Measurements from ENCODE around the gene C1orf159. TPM values are rescaled to one million over a fixed set of nuclear protein-coding genes. Genes with fewer than 3 reads are reported as not detected.

C1orf159 gene
- total RNA-seq, 1 donor from 2014 or later, result 9.2 TPM

GRCh38 chr1:1122078-1122811, 6.4 kb upstream of the C1orf159 start:
- DNase-seq (ENCODE audit: low spot score), result peak; percentile 94
- Mint-ChIP-seq H3K27ac (ENCODE audit: unreplicated experiment) (no peak overlapping the region), H3K4me3 (ENCODE audit: unreplicated experiment) (no peak overlapping the region), H3K27me3 (ENCODE audit: low read depth) (no peaks in the 10 kb centered on the region), H3K4me1 (ENCODE audit: low read depth) (no peaks in the 10 kb centered on the region), H3K9me3 (ENCODE audit: low read depth) (no peaks in the 10 kb centered on the region), H3K36me3 (ENCODE audit: low read depth) (peaks cover 2% of the 10 kb centered on the region)
- peak; percentile 99 for TF ChIP-seq CTCF (IDR thresholded peaks at IDR 0.05)

GRCh38 chr1:1121611-1122077, 5.8 kb upstream of the C1orf159 start:
- no peak overlapping the region for H3K4me3 Mint-ChIP-seq (ENCODE audit: unreplicated experiment)
- no peaks in the 10 kb centered on the region for H3K4me1 Mint-ChIP-seq (ENCODE audit: low read depth)
- H3K27me3 Mint-ChIP-seq (ENCODE audit: low read depth), result no peaks in the 10 kb centered on the region
- TF ChIP-seq CTCF (IDR thresholded peaks at IDR 0.05), result no peak
- DNase-seq (ENCODE audit: low spot score), result peak; percentile 84
- H3K27ac Mint-ChIP-seq (ENCODE audit: unreplicated experiment), result no peak overlapping the region
- peaks cover 2% of the 10 kb centered on the region for H3K36me3 Mint-ChIP-seq (ENCODE audit: low read depth)
- H3K9me3 Mint-ChIP-seq (ENCODE audit: low read depth), result no peaks in the 10 kb centered on the region

GRCh38 chr1:1120866-1121591, 5.1 kb upstream of the C1orf159 start:
- TF ChIP-seq CTCF (IDR thresholded peaks at IDR 0.05), result no peak
- DNase-seq (ENCODE audit: low spot score), result peak; percentile 59
- Mint-ChIP-seq H3K27me3 (ENCODE audit: low read depth) (no peaks in the 10 kb centered on the region), H3K27ac (ENCODE audit: unreplicated experiment) (no peak overlapping the region), H3K36me3 (ENCODE audit: low read depth) (peaks cover 2% of the 10 kb centered on the region), H3K4me3 (ENCODE audit: unreplicated experiment) (no peak overlapping the region), H3K9me3 (ENCODE audit: low read depth) (no peaks in the 10 kb centered on the region), H3K4me1 (ENCODE audit: low read depth) (no peaks in the 10 kb centered on the region)

- Mint-ChIP-seq H3K27ac (ENCODE audit: unreplicated experiment) (no peak overlapping the region), H3K36me3 (ENCODE audit: low read depth) (peaks cover 2% of the 10 kb centered on the region), H3K9me3 (ENCODE audit: low read depth) (no peaks in the 10 kb centered on the region), H3K4me1 (ENCODE audit: low read depth) (peaks cover 2% of the 10 kb centered on the region), H3K4me3 (ENCODE audit: unreplicated experiment) (no peak overlapping the region), H3K27me3 (ENCODE audit: low read depth) (no peaks in the 10 kb centered on the region)
- DNase-seq (ENCODE audit: low spot score), result peak; percentile 48
- no peak for TF ChIP-seq CTCF (IDR thresholded peaks at IDR 0.05)
These were observed 4.2 kb upstream of the C1orf159 start for GRCh38 chr1:1120096-1120495.

GRCh38 chr1:1119272-1119890, 3.5 kb upstream of the C1orf159 start:
- H3K27ac Mint-ChIP-seq (ENCODE audit: unreplicated experiment), result no peak overlapping the region
- H3K27me3 Mint-ChIP-seq (ENCODE audit: low read depth), result no peaks in the 10 kb centered on the region
- H3K9me3 Mint-ChIP-seq (ENCODE audit: low read depth), result no peaks in the 10 kb centered on the region
- no peak overlapping the region for H3K4me3 Mint-ChIP-seq (ENCODE audit: unreplicated experiment)
- peak; percentile 79 for DNase-seq (ENCODE audit: low spot score)
- peaks cover 2% of the 10 kb centered on the region for H3K36me3 Mint-ChIP-seq (ENCODE audit: low read depth)
- no peak for TF ChIP-seq CTCF (IDR thresholded peaks at IDR 0.05)
- H3K4me1 Mint-ChIP-seq (ENCODE audit: low read depth), result peaks cover 9% of the 10 kb centered on the region
